ENCODE data around the gene EFTUD2.

DNA sequence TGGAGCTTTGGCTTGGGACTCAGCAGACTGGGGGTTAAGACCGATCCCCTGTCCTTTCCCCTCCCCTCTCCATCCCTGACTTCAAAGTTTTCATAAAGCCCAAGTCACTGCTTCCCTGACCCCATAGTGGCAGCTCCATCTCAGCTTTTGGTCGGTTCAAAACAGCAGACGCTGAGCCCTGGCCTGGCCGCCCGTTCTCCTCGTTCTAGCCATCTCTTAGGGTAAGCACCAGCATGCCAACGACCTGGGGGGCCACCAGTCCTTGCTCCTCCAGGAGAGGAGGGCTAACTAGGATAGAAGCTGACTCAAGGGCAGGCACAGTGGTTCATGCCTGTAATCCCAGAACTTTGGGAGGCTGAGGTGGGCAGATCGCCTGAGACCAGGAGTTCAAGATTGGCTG lies 53.0 kb downstream of the EFTUD2 start:
- TF ChIP-seq, protein P1, sequence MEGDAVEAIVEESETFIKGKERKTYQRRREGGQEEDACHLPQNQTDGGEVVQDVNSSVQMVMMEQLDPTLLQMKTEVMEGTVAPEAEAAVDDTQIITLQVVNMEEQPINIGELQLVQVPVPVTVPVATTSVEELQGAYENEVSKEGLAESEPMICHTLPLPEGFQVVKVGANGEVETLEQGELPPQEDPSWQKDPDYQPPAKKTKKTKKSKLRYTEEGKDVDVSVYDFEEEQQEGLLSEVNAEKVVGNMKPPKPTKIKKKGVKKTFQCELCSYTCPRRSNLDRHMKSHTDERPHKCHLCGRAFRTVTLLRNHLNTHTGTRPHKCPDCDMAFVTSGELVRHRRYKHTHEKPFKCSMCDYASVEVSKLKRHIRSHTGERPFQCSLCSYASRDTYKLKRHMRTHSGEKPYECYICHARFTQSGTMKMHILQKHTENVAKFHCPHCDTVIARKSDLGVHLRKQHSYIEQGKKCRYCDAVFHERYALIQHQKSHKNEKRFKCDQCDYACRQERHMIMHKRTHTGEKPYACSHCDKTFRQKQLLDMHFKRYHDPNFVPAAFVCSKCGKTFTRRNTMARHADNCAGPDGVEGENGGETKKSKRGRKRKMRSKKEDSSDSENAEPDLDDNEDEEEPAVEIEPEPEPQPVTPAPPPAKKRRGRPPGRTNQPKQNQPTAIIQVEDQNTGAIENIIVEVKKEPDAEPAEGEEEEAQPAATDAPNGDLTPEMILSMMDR (IDR thresholded peaks at IDR 0.05; ENCODE audit: low read depth, low read length), result no peak
- TF ChIP-seq EZH2phosphoT487 (IDR thresholded peaks at IDR 0.05; ENCODE audit: low read depth), result no peak

Measured in OCI-LY3 (cell line).